Measurements from ENCODE around the gene TRAPPC10. TPM values are rescaled to one million over a fixed set of nuclear protein-coding genes. Genes with fewer than 3 reads are reported as not detected.

The TRAPPC10 gene, protein sequence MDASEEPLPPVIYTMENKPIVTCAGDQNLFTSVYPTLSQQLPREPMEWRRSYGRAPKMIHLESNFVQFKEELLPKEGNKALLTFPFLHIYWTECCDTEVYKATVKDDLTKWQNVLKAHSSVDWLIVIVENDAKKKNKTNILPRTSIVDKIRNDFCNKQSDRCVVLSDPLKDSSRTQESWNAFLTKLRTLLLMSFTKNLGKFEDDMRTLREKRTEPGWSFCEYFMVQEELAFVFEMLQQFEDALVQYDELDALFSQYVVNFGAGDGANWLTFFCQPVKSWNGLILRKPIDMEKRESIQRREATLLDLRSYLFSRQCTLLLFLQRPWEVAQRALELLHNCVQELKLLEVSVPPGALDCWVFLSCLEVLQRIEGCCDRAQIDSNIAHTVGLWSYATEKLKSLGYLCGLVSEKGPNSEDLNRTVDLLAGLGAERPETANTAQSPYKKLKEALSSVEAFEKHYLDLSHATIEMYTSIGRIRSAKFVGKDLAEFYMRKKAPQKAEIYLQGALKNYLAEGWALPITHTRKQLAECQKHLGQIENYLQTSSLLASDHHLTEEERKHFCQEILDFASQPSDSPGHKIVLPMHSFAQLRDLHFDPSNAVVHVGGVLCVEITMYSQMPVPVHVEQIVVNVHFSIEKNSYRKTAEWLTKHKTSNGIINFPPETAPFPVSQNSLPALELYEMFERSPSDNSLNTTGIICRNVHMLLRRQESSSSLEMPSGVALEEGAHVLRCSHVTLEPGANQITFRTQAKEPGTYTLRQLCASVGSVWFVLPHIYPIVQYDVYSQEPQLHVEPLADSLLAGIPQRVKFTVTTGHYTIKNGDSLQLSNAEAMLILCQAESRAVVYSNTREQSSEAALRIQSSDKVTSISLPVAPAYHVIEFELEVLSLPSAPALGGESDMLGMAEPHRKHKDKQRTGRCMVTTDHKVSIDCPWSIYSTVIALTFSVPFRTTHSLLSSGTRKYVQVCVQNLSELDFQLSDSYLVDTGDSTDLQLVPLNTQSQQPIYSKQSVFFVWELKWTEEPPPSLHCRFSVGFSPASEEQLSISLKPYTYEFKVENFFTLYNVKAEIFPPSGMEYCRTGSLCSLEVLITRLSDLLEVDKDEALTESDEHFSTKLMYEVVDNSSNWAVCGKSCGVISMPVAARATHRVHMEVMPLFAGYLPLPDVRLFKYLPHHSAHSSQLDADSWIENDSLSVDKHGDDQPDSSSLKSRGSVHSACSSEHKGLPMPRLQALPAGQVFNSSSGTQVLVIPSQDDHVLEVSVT
- total RNA-seq = 22.2 TPM
- long read RNA-seq, full-length matches to known transcripts = 6 of 18 reads
- long read RNA-seq, partial matches to known transcripts = 10 of 18 reads
- long read RNA-seq, other reads (novel, unspliced or antisense) = 2 of 18 reads

GRCh38 chr21:44011579-44012473 is at the start of gene TRAPPC10:
TRAPPC10 (plus strand) TSS chr21:44012309; CDS start chr21:44012494, 185 bp downstream.
- intact Hi-C loops (cut with DNase I) = loop anchor here (10.0 kb wide), 1 partner anchor 293 kb away; the partner anchor contains the start of gene PFKL
- DNase-seq (ENCODE audit: low spot score) = peak; percentile 93

DNA sequence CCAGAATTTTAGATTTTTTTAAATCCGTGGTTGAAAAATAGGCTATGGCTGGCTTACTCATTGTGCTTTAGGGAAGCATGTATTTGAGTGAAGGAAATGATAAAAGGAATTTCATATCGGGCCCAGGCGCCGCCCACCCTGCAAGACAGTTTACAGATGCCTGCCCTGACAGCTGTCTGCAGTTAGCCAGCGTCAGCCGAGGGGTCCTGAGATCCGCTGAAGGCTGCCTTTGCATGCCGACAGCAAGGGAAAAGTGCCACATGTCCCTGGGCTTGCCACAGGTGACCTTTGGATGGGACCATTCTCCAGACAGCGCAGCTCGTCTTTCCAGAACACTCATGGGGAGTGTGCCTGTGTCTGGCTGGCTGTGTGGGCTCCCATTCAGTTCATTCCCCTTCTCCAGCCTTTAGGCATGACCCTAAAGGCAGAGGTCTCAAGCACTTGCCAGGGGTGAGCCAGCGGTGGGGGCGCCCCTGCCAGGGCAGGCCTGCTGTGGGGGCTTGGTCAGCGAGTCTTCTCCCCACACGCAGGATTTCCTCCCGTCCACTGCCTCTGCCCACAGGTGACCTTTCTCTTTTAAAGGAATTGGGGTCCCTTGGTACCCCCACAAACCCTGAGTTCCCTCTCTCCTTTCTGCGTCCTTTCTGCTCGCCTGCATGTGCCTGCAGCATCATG is 46.1 kb upstream of the TRAPPC10 start:
- intact Hi-C loops (cut with DNase I) = no loop called here
- no peak for DNase-seq (ENCODE audit: low spot score)

GRCh38 chr21:43966946-43967512 is 45.1 kb upstream of the TRAPPC10 start:
- DNase-seq (ENCODE audit: low spot score) = no peak
- intact Hi-C loops (cut with DNase I) = no loop called here

DNA sequence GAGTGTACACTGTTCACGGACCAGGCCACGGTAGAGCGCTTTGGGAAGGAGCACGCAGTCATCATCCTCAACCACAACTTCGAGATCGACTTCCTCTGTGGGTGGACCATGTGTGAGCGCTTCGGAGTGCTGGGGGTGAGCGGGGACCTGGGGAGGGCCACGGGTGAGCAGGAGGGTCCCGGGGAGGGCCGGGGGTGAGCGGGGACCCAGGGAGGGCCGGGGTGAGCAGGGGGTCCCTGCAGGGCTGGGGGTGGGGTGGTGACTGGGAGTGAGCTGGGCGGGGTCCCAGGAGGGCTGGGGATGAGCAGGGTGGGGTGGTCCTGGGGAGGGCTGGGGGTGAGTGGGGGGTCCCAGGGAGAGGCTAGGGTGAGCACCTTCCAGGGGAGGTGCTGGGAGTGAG is 44.1 kb upstream of the TRAPPC10 start:
- intact Hi-C loops (cut with DNase I) = no loop called here
- DNase-seq (ENCODE audit: low spot score) = no peak

- intact Hi-C loops (cut with DNase I) = no loop called here
- no peak for DNase-seq (ENCODE audit: low spot score)
Observed at GRCh38 chr21:43968410-43969114, 43.5 kb upstream of the TRAPPC10 start.

GRCh38 chr21:43969115-43969444 is 43.0 kb upstream of the TRAPPC10 start:
- intact Hi-C loops (cut with DNase I) = no loop called here
- no peak for DNase-seq (ENCODE audit: low spot score)

DNA sequence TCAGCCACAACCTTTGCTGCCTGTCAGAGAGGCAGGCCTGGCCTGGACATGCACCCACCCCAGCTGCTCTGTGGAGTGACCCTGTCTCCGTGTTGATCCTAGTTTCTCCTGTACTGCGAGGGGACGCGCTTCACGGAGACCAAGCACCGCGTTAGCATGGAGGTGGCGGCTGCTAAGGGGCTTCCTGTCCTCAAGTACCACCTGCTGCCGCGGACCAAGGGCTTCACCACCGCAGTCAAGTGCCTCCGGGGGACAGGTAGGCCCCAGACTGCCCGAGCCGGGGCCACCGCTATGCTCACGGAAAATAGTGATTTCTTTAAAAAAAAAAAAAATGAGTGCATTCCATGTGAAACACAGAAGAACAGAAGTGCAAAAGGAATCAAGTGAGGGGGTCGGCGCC is 41.6 kb upstream of the TRAPPC10 start:
- DNase-seq (ENCODE audit: low spot score) = no peak
- intact Hi-C loops (cut with DNase I) = no loop called here

DNA sequence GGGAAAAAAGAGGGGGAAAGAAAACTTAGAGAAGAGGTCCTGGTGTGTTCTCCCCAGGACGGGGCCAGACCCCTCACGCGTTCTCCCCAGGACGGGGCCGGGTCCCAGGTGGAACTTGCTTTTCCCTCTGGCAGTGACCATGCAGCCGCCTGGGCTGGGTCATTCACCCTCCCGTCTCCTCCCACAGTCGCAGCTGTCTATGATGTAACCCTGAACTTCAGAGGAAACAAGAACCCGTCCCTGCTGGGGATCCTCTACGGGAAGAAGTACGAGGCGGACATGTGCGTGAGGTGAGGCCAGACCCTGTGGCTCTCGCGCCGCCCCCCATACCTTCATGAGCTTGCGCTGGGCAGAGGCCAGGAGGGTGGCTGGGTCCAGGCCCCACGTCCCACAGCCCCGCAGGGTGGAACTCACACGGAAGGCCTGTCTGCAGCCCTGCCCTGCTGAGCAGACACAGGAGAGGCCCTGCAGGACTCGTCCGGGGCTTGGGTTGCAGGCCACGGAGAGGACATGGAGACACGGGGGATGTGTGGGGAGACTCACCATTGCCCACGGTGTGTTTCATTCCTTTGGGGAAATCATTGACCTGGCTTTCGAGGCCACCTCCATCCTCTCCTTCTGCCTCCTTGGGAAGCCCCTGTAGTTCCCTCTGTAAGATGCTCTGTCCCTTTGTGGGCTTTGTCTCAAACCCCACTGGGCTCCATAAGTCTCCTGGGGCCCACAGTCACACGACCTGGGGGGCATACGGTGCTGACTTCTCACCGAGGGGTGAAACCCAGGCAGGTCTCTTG is 40.7 kb upstream of the TRAPPC10 start:
- no peak for DNase-seq (ENCODE audit: low spot score)
- intact Hi-C loops (cut with DNase I) = no loop called here

DNA sequence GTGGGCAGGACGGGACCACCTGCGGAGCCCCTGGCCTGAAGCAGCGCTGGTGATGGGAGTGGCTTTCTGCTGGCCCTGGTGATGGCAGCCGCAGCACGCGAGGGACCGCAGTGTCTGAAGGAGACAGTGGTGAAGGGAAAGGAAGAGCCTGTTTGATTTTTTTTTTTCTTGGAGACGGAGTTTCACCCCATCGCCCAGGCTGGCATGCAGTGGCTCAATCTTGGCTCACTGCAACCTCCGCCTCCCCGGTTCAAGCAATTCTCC is 40.2 kb upstream of the TRAPPC10 start:
- intact Hi-C loops (cut with DNase I) = no loop called here
- no peak for DNase-seq (ENCODE audit: low spot score)

DNA sequence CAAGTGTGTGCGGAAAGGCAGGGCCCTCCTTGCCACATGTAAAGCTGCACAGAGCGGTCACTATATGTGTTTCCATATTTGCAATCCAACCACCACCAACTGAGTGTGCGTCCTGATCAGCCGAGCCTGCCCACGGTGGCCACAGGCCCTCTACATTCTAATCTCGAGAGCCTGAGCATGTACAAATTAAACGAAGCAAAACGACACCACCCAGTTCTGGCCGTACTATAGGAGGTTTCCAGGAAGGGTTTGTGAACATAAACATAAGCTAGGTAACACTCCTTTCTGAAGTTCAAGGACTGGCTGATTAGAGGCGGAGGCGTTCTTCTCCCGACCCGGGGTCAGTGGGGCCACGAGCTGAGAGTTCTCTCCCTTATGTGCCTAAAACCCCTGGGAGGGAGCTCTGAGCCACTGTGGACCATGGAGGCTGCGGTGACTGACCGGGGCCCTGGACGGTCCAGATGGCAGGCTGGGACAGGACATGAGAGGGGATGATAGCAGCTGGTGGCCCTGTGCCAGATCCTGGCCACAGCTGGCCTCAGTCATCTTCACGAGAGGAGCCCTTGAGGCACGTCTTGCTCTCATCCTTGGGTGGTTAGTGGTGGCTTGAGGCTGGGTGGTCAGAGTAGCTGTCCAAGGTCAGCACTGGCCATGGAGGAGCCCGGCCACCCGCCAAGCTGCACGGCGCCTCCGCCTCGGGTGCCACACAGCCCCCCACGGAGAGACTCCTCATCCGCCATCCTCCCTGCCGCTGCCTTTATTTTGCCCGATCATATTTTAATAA is 39.1 kb upstream of the TRAPPC10 start:
- no peak for DNase-seq (ENCODE audit: low spot score)
- intact Hi-C loops (cut with DNase I) = no loop called here

DNA sequence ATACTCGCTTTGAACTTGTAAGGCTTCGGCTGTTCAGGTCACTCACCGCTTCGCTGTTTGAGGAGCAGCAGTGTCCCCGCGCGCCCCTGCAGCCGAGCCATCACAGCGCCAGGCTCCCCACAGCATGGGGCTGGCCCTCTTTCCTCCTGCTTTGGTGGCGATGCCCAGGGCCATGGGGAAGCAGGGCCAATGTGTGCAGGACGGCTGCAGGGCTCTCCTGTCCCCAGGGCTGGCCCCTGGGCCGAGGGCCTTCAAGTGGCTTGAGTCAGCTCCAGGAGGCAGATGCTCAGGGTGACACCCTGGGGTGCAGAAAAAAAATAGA is 38.5 kb upstream of the TRAPPC10 start:
- intact Hi-C loops (cut with DNase I) = no loop called here
- DNase-seq (ENCODE audit: low spot score) = no peak

- DNase-seq (ENCODE audit: low spot score) = no peak
- intact Hi-C loops (cut with DNase I) = loop anchor here (1.0 kb wide), 1 partner anchor 165 kb away; no protein-coding TSS in a partner anchor
Observed at GRCh38 chr21:43974791-43975468, 37.2 kb upstream of the TRAPPC10 start.

- intact Hi-C loops (cut with DNase I) = loop anchor here (1.0 kb wide), 1 partner anchor 165 kb away; no protein-coding TSS in a partner anchor
- peak; percentile 89 for DNase-seq (ENCODE audit: low spot score)
Observed at GRCh38 chr21:43975469-43976098, 36.5 kb upstream of the TRAPPC10 start.

GRCh38 chr21:43976661-43977060 is 35.4 kb upstream of the TRAPPC10 start:
- no peak for DNase-seq (ENCODE audit: low spot score)
- intact Hi-C loops (cut with DNase I) = no loop called here

- intact Hi-C loops (cut with DNase I) = no loop called here
- no peak for DNase-seq (ENCODE audit: low spot score)
Observed at GRCh38 chr21:43978060-43978459, 34.0 kb upstream of the TRAPPC10 start.

All from cardiac septum (tissue), 1 donor.